IMR-90 (cell line): ENCODE data around the gene KRTAP12-4. TPM values are rescaled to one million over a fixed set of nuclear protein-coding genes. Genes with fewer than 3 reads are reported as not detected.

Experiments used
- ATAC-seq: fragments of 200-7000 bp; cut with Tn5 transposase; 2 replicates; pipeline ENCODE4 v1.9.1; 2020; ENCODE audit warnings: low read depth, mild to moderate bottlenecking, moderate library complexity
- BruUV-seq: library from RNA; stranded (reverse); fragments of 400-500 nt; replicated peaks from 2 replicates; lab custom pipeline; 2021; lab: Mats Ljungman, UMichigan
- CTCF ChIA-PET: fragments of 300-600 bp; formaldehyde crosslinking; extraction: SDS; loops from one replicate; lab custom pipeline; 2021; ENCODE audit warnings: antibody characterized with exemption; lab: Yijun Ruan, JAX
- POLR2A ChIA-PET: fragments of 300-600 bp; sonication (Branson Sonifier 250); formaldehyde crosslinking; loops from one replicate; lab custom pipeline; 2022; ENCODE audit warnings: antibody characterized with exemption; ENCODE audit not compliant: unreplicated experiment; lab: Charles Lee
- DNase-seq: peaks from one replicate; pipeline ENCODE4 v3.0.0; 2013
- H2AFZ ChIP-seq: replicated peaks from 2 replicates; pipeline ENCODE3; 2013; ENCODE audit warnings: low read length, mild to moderate bottlenecking; ENCODE audit not compliant: poor library complexity
- H2AK5ac ChIP-seq: 2 replicates; pipeline ENCODE4 v1.6.1; 2013; ENCODE audit warnings: low read depth, low read length, inconsistent platforms
- H2AK9ac ChIP-seq: replicated peaks from 2 replicates; pipeline ENCODE3; 2013; ENCODE audit warnings: mild to moderate bottlenecking, low read depth, low read length, moderate library complexity; ENCODE audit not compliant: poor library complexity
- H2BK120ac ChIP-seq: 2 replicates; pipeline ENCODE4 v1.6.1; 2013; ENCODE audit warnings: low read depth, low read length, inconsistent platforms
- H2BK15ac ChIP-seq: 3 replicates; pipeline ENCODE4 v1.6.1; 2013; ENCODE audit warnings: low read depth, low read length, inconsistent platforms
- H2BK20ac ChIP-seq: 2 replicates; pipeline ENCODE4 v1.6.1; 2013; ENCODE audit warnings: low read depth, mild to moderate bottlenecking, inconsistent platforms, low read length, moderate library complexity
- H2BK5ac ChIP-seq: 2 replicates; pipeline ENCODE4 v1.6.1; 2013; ENCODE audit warnings: mild to moderate bottlenecking, low read depth, low read length, inconsistent platforms; ENCODE audit not compliant: poor library complexity, severe bottlenecking
- H3K14ac ChIP-seq: replicated peaks from 2 replicates; pipeline ENCODE4 v1.6.1; 2013; ENCODE audit warnings: low read depth, low read length, inconsistent platforms
- H3K18ac ChIP-seq: 2 replicates; pipeline ENCODE4 v1.6.1; 2013; ENCODE audit warnings: low read depth, low read length, control low read depth
- H3K23ac ChIP-seq: 2 replicates; pipeline ENCODE4 v1.6.1; 2013; ENCODE audit warnings: low read depth, low read length, inconsistent platforms
- H3K27ac ChIP-seq: 2 replicates; pipeline ENCODE4 v1.5.1; 2013; ENCODE audit warnings: mild to moderate bottlenecking, control low read depth, low read length; ENCODE audit not compliant: insufficient read depth
- H3K27me3 ChIP-seq: 2 replicates; pipeline ENCODE4 v1.6.1; 2013; ENCODE audit warnings: low read length; ENCODE audit not compliant: control insufficient read depth, insufficient read depth
- H3K36me3 ChIP-seq: 2 replicates; pipeline ENCODE4 v1.6.1; 2013; ENCODE audit warnings: low read length, mixed read lengths; ENCODE audit not compliant: control insufficient read depth, insufficient read depth
- H3K4ac ChIP-seq: 2 replicates; pipeline ENCODE4 v1.6.1; 2013; ENCODE audit warnings: low read depth, low read length, inconsistent platforms
- H3K4me1 ChIP-seq: 2 replicates; pipeline ENCODE4 v1.6.1; 2013; ENCODE audit warnings: low read length, mixed read lengths; ENCODE audit not compliant: control insufficient read depth, insufficient read depth
- H3K4me2 ChIP-seq: 2 replicates; pipeline ENCODE4 v1.6.1; 2013; ENCODE audit warnings: low read depth, mild to moderate bottlenecking, control low read depth, low read length, moderate library complexity
- H3K4me3 ChIP-seq: 2 replicates; pipeline ENCODE4 v1.5.1; 2013; ENCODE audit warnings: low read depth, mild to moderate bottlenecking, control low read depth, low read length, moderate library complexity; ENCODE audit not compliant: insufficient read depth
- H3K56ac ChIP-seq: 2 replicates; pipeline ENCODE4 v1.6.1; 2013; ENCODE audit warnings: low read length, inconsistent platforms; ENCODE audit not compliant: insufficient read depth; ENCODE audit errors: extremely low read depth
- H3K79me1 ChIP-seq, 2 experiments: 2 replicates each; pipeline ENCODE4 v1.6.1; 2013; ENCODE audit warnings: low read length in 2 of 2, inconsistent platforms in 1 of 2, low read depth in 1 of 2
- H3K9ac ChIP-seq: 2 replicates; pipeline ENCODE4 v1.6.1; 2013; ENCODE audit warnings: low read depth, low read length, control low read depth
- H3K9me1 ChIP-seq: 2 replicates; pipeline ENCODE4 v1.6.1; 2013; ENCODE audit warnings: low read length, inconsistent platforms; ENCODE audit not compliant: insufficient read depth
- H3K9me3 ChIP-seq: 2 replicates; pipeline ENCODE4 v1.6.1; 2013; ENCODE audit warnings: low read length; ENCODE audit not compliant: control insufficient read depth, insufficient read depth
- H4K20me1 ChIP-seq: 2 replicates; pipeline ENCODE4 v1.6.1; 2013; ENCODE audit warnings: low read length, inconsistent platforms; ENCODE audit not compliant: insufficient read depth
- H4K5ac ChIP-seq: 2 replicates; pipeline ENCODE4 v1.6.1; 2013; ENCODE audit warnings: mild to moderate bottlenecking, low read depth, low read length, control low read depth
- H4K8ac ChIP-seq, 2 experiments: 2 replicates each; pipeline ENCODE4 v1.6.1; 2013; ENCODE audit warnings: low read depth in 2 of 2, low read length in 2 of 2, control low read depth in 1 of 2, inconsistent platforms in 1 of 2
- H4K91ac ChIP-seq: 2 replicates; pipeline ENCODE4 v1.6.1; 2013; ENCODE audit warnings: low read depth, low read length, inconsistent platforms; ENCODE audit not compliant: insufficient read depth
- BHLHE40 ChIP-seq: fragments of 150-350 bp; IDR thresholded peaks from 2 replicates; pipeline ENCODE4 v1.6.1; 2016; ENCODE audit warnings: mild to moderate bottlenecking, low read depth, low read length
- CHD1 ChIP-seq: IDR thresholded peaks from 2 replicates; pipeline ENCODE4 v1.6.1; 2012; ENCODE audit warnings: low read depth, low read length, improper control_type of control experiment
- CTCF ChIP-seq: conservative IDR thresholded peaks from 2 replicates; pipeline ENCODE4 v1.5.1; 2012; ENCODE audit warnings: mild to moderate bottlenecking, low read depth, low read length, improper control_type of control experiment
- ELK1 ChIP-seq: fragments of 150-350 bp; IDR thresholded peaks from 2 replicates; pipeline ENCODE4 v1.6.1; 2016; ENCODE audit warnings: low read depth, mild to moderate bottlenecking, low read length, moderate library complexity, borderline replicate concordance
- FOS ChIP-seq: fragments of 150-350 bp; IDR thresholded peaks from 2 replicates; pipeline ENCODE4 v1.6.1; 2016; ENCODE audit warnings: low read depth, low read length
- MAFK ChIP-seq: IDR thresholded peaks from 2 replicates; pipeline ENCODE4 v1.6.1; 2012; ENCODE audit warnings: low read depth, low read length, improper control_type of control experiment
- MAZ ChIP-seq: IDR thresholded peaks from 2 replicates; pipeline ENCODE4 v1.6.1; 2012; ENCODE audit warnings: low read depth, mild to moderate bottlenecking, low read length, improper control_type of control experiment, moderate library complexity, borderline replicate concordance
- NFE2L2 ChIP-seq: fragments of 150-350 bp; IDR thresholded peaks from 2 replicates; pipeline ENCODE4 v1.6.1; 2016; ENCODE audit warnings: low read depth, mild to moderate bottlenecking, low read length
- POLR2A ChIP-seq: IDR thresholded peaks from 2 replicates; pipeline ENCODE4 v1.6.1; 2012; ENCODE audit warnings: mild to moderate bottlenecking, low read depth, low read length
- RAD21 ChIP-seq: IDR thresholded peaks from 2 replicates; pipeline ENCODE4 v1.6.1; 2012; ENCODE audit warnings: low read length, improper control_type of control experiment
- RCOR1 ChIP-seq: IDR thresholded peaks from 2 replicates; pipeline ENCODE4 v1.6.1; 2012; ENCODE audit warnings: mild to moderate bottlenecking, low read length, improper control_type of control experiment; ENCODE audit not compliant: insufficient replicate concordance
- RFX5 ChIP-seq: IDR thresholded peaks from 2 replicates; pipeline ENCODE4 v1.8.0; 2012; ENCODE audit warnings: low read depth, mild to moderate bottlenecking, low read length, moderate library complexity
- SMC3 ChIP-seq: fragments of 150-350 bp; IDR thresholded peaks from 2 replicates; pipeline ENCODE4 v1.6.1; 2016; ENCODE audit warnings: low read depth, mild to moderate bottlenecking, antibody characterized with exemption, low read length, moderate library complexity
- USF2 ChIP-seq: fragments of 150-350 bp; IDR thresholded peaks from 2 replicates; pipeline ENCODE4 v1.6.1; 2017; ENCODE audit warnings: mild to moderate bottlenecking, antibody characterized with exemption, low read length, low read depth
- WGBS, 2 experiments: methylation state at CpG; one replicate each; pipeline versions ENCODE4 v1.1.5 to v1.1.7; 2013; ENCODE audit warnings: missing lambda C conversion rate in 2 of 2; ENCODE audit not compliant: insufficient read length in 1 of 2; ENCODE audit errors: extremely low coverage in 2 of 2; 5-methylcytosine and 5-hydroxymethylcytosine counted together
- dilution Hi-C: fragments of 300-500 bp; cut with HindIII; formaldehyde crosslinking; loops from one replicate; pipeline ENCODE4 v1.14.3; 2018; ENCODE audit warnings: low sequenced_read_pairs; ENCODE audit not compliant: unreplicated experiment
- in situ Hi-C: fragments of 300-500 bp; cut with MboI; formaldehyde crosslinking; loops from 3 replicates; pipeline ENCODE4 v1.14.3; 2019; ENCODE audit warnings: low sequenced_read_pairs, inconsistent platforms, mixed read lengths
- intact Hi-C: fragments of 100-400 bp; cut with micrococcal nuclease; formaldehyde crosslinking; loops from 2 replicates; pipeline ENCODE4 v1.10.0; 2022
- polyA plus RNA-seq, 3 experiments: library from polyadenylated mRNA; depleted of rRNA; stranded (reverse); fragments of >200 nt; gene quantifications; 2 replicates each; pipeline ENCODE4 v1.2.3, GENCODE V29; 2012; ENCODE audit warnings: low replicate concordance in 1 of 3
- total RNA-seq: library from RNA; depleted of rRNA; stranded (reverse); fragments of >200 nt; gene quantifications from 2 replicates; pipeline ENCODE4 v1.2.3, GENCODE V29; 2012

The KRTAP12-4 gene
- total and polyA plus RNA-seq, 2 of the 4 experiments (the other 2 are of a cell fraction): not detected

DNA sequence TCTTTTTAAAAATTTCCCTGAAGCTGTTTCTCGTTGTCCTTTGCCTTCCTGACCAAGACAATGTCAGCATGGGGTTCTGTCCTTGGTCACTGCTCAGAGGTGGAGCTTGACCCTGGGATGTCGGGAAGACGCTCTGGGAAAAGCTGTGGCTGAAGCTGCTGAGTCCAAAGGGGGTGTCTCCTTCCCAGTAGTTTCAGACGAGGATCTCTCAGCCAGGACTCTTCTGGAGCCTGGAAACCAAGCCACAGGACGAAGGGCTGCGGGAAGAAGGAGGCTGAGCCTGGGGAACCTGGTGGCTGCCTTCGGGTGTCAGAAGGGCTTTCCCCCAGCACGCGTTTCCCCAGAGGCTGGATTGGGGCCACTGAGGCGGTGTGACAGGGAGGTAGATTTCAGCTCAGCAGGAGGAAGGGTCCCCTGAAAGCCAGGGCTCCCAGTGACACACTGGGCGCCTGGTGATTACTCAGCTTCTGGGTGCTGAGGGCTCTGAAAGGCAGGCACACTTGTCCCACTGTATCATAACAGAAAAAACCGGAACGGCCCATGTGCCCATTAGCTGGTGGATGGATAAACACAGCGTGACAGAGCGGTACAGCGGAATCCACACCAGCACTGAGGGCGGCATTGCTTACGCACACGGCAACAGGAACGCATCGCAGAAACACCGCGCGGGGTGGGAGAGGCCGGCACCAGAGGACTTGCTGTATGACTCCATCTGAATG lies 32.5 kb upstream of the KRTAP12-4 start:
- no peak overlapping the region for H3K4me2 ChIP-seq
- in situ Hi-C loops: no loop called here
- H3K27ac ChIP-seq: no peak overlapping the region
- H4K5ac ChIP-seq: no peak overlapping the region
- no peaks in the 10 kb centered on the region for H4K20me1 ChIP-seq
- no peak overlapping the region for H4K91ac ChIP-seq
- intact Hi-C loops: no loop called here
- no peaks in the 10 kb centered on the region for H3K9me1 ChIP-seq
- ChIA-PET CTCF (no interaction called here), POLR2A (no interaction called here)
- H3K56ac ChIP-seq: no peak overlapping the region
- no peak for ATAC-seq
- H2AK5ac ChIP-seq: no peak overlapping the region
- no peak overlapping the region for H2AK9ac ChIP-seq
- H3K23ac ChIP-seq: no peak overlapping the region
- H2BK5ac ChIP-seq: no peak overlapping the region
- WGBS, 2 experiments: 45% methylated on average over 6 of the region's 25 CpGs; no CpG with 5 or more reads in 1 of the 2 experiments
- no peaks in the 10 kb centered on the region for H3K36me3 ChIP-seq
- DNase-seq: no peak
- BruUV-seq: no TSS peak
- H4K8ac ChIP-seq: no peak overlapping the region
- no peak overlapping the region for H2AFZ ChIP-seq
- no peak overlapping the region for H2BK20ac ChIP-seq
- no peak overlapping the region for H3K9ac ChIP-seq
- H3K18ac ChIP-seq: no peak overlapping the region
- no peak overlapping the region for H3K14ac ChIP-seq
- no peaks in the 10 kb centered on the region for H3K9me3 ChIP-seq
- dilution Hi-C loops: no loop called here
- TF ChIP-seq CTCF (no peak), USF2 (no peak), SMC3 (no peak), NFE2L2 (no peak), RFX5 (no peak), POLR2A (no peak), BHLHE40 (no peak), MAZ (no peak), MAFK (no peak), RCOR1 (no peak), ELK1 (no peak), CHD1 (no peak), FOS (no peak), RAD21 (no peak)
- no peak overlapping the region for H3K4me3 ChIP-seq
- no peaks in the 10 kb centered on the region for H3K79me1 ChIP-seq
- peaks cover 32% of the 10 kb centered on the region for H3K27me3 ChIP-seq
- no peaks in the 10 kb centered on the region for H3K4me1 ChIP-seq
- no peak overlapping the region for H2BK120ac ChIP-seq
- H2BK15ac ChIP-seq: no peak overlapping the region
- no peak overlapping the region for H3K4ac ChIP-seq
